Adrenal gland (tissue), 12 donors: ENCODE measurements around the gene MLLT3. TPM values are rescaled to one million over a fixed set of nuclear protein-coding genes. Genes with fewer than 3 reads are reported as not detected.

Experiments
- DNase-seq, 7 donors: peaks; one replicate each; pipeline ENCODE4 v3.0.0-alpha.2; 2019 to 2020
- H3K27ac ChIP-seq, 5 donors: fragments of 200-600 bp; sonication (generic) in 4 of 5; 1 replicate in 3 of 5; 2 replicates in 2 of 5; pipeline versions ENCODE4 v1.5.1 to v1.8.0; 2016 to 2020; ENCODE audit warnings: mild to moderate bottlenecking in 1 of 5
- H3K27me3 ChIP-seq: fragments of 200-600 bp; 2 replicates; pipeline ENCODE4 v1.8.0; 2021
- H3K36me3 ChIP-seq, 2 donors: fragments of 200-600 bp; replicated peaks in 1 of 2; 1 replicate in 1 of 2; 2 replicates in 1 of 2; pipeline versions ENCODE4 v1.5.1 to v1.8.0; 2018 to 2022
- H3K4me1 ChIP-seq, 2 donors: fragments of 200-600 bp; replicated peaks in 1 of 2; 1 replicate in 1 of 2; 2 replicates in 1 of 2; pipeline versions ENCODE4 v1.5.1 to v1.8.0; 2018 to 2021
- H3K4me3 ChIP-seq, 4 donors: fragments of 200-600 bp; sonication (generic) in 3 of 4; one replicate each; pipeline ENCODE4 v1.5.1; 2016 to 2018
- H3K9me3 ChIP-seq, 3 donors: fragments of 200-600 bp; sonication (generic) in 1 of 3; replicated peaks in 1 of 3; 1 replicate in 2 of 3; 2 replicates in 1 of 3; pipeline versions ENCODE4 v1.5.1 to v1.8.0; 2016 to 2021
- POLR2A ChIP-seq, 2 donors: fragments of 450-650 bp; IDR thresholded peaks; one replicate each; pipeline ENCODE4 v1.6.1; 2017; ENCODE audit warnings: antibody characterized with exemption in 2 of 2, mild to moderate bottlenecking in 2 of 2, moderate library complexity in 1 of 2
- WGBS, 4 donors: extraction: QIAGEN DNeasy Blood & Tissue Kit in 2 of 4; methylation state at CpG; one replicate each; pipeline versions ENCODE4 v1.1.5 to v1.1.7; 2013 to 2017; 5-methylcytosine and 5-hydroxymethylcytosine counted together
- intact Hi-C, 2 donors: fragments of 100-400 bp; cut with DNase I; formaldehyde crosslinking; loops; one replicate each; pipeline versions ENCODE4 v1.14.1 to v1.15.0; 2022 to 2023
- polyA plus RNA-seq, 3 donors: library from polyadenylated mRNA; stranded (reverse); fragments of 200-250 nt in 2 of 3; fragments of 350-450 nt in 1 of 3; fragmentation: Illumina TruSeq in 1 of 3; extraction: RNeasy Lipid Tissue Mini Kit (QIAGEN cat#74804) in 1 of 3; gene quantifications; one replicate each; pipeline ENCODE4 v1.2.3, GENCODE V29; 2013 to 2014
- total RNA-seq, 9 donors: library from RNA; depleted of rRNA in 4 of 9; stranded (reverse); fragments of >200 nt in 4 of 9; fragments of 120-200 nt in 1 of 9; fragmentation: NEBNext Ultra II Directional in 1 of 9; extraction: Animal tissue kit (Norgen Biotek cat#: 25700) in 1 of 9; gene quantifications; one replicate each; pipeline versions ENCODE4 v1.1.0 to v1.2.4, GENCODE V29; 2013 to 2023
- TF ChIP-seq, protein P1 (sequence below), 6 experiments: fragments of 450-650 bp in 4 of 6; fragments of 200-600 bp in 2 of 6; sonication (generic) in 1 of 6; IDR thresholded peaks; 1 replicate in 5 of 6; 2 replicates in 1 of 6; pipeline versions ENCODE4 v1.5.1 to v1.8.0; 2016 to 2021; ENCODE audit warnings: antibody characterized with exemption in 6 of 6, mild to moderate bottlenecking in 2 of 6, moderate library complexity in 1 of 6
- donor health status: healthy with polysubstance abuse.
- donor health status: Bipolar disorder and iron deficiency.
- donor health status: DM: yes; HTN: yes; CAD: no.
- donor health status: DM: no; HTN: no; CAD: no.
- donor health status: DM: no; HTN: no; CAD: no.
- donor health status: DM: yes; HTN: yes; CAD: no.

MLLT3 gene
- total and polyA plus RNA-seq, 12 donors: 11.0 to 37.7 (median 17.9) TPM

DNA sequence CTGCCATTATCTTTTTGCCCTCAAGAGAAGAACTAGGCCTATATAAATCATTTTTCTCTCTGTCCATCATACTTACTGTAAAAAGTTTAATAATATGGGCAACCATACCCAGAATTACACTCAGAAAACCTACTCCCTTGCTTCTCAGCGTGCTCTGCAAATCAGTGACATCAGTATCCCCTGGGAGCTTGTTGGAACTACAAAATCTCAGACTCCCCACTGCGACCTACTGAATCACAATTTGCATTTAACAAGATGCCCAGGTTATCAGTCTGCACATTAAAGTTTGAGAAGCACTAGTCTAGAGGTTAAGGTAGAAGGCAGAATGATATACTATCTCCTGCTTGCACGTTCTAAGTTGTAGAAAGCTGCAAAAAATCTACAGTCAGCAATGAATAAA, 127.2 kb downstream of the MLLT3 start:
- H3K9me3 ChIP-seq: no peaks in the 10 kb centered on the region
- H3K4me1 ChIP-seq: no peaks in the 10 kb centered on the region
- no peak overlapping the region for H3K4me3 ChIP-seq
- no peak for TF ChIP-seq POLR2A (IDR thresholded peaks at IDR 0.05)
- TF ChIP-seq, protein P1, sequence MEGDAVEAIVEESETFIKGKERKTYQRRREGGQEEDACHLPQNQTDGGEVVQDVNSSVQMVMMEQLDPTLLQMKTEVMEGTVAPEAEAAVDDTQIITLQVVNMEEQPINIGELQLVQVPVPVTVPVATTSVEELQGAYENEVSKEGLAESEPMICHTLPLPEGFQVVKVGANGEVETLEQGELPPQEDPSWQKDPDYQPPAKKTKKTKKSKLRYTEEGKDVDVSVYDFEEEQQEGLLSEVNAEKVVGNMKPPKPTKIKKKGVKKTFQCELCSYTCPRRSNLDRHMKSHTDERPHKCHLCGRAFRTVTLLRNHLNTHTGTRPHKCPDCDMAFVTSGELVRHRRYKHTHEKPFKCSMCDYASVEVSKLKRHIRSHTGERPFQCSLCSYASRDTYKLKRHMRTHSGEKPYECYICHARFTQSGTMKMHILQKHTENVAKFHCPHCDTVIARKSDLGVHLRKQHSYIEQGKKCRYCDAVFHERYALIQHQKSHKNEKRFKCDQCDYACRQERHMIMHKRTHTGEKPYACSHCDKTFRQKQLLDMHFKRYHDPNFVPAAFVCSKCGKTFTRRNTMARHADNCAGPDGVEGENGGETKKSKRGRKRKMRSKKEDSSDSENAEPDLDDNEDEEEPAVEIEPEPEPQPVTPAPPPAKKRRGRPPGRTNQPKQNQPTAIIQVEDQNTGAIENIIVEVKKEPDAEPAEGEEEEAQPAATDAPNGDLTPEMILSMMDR (IDR thresholded peaks at IDR 0.05): no peak
- H3K36me3 ChIP-seq: no peaks in the 10 kb centered on the region
- WGBS, 4 donors: 67 to 89% (median 79%) methylated on average over 3 of the region's 3 CpGs
- intact Hi-C loops: no loop called here
- H3K27ac ChIP-seq: no peak overlapping the region
- no peaks in the 10 kb centered on the region for H3K27me3 ChIP-seq
- no peak for DNase-seq

DNA sequence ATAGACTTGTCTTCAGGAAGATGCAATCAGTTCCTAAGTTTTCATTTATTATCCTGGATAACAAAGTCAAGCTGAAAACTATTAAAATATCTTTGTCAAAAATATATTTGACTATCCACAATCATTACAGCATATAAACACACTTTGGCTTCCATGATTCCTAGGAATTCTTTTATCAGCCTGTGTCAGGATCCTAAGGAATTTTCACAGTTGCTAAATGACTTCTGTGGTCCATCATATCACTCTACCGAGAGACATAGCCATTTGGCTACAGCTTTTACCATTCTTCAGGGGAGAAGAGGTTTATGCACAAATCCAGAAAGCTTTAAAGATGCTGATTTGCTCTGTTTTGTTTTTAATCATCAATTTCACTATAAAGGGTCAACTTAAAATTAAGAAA, 128.3 kb downstream of the MLLT3 start:
- Histone ChIP-seq H3K9me3 (no peaks in the 10 kb centered on the region), H3K4me1 (no peaks in the 10 kb centered on the region), H3K36me3 (no peaks in the 10 kb centered on the region), H3K4me3 (no peak overlapping the region), H3K27ac (no peak overlapping the region), H3K27me3 (no peaks in the 10 kb centered on the region)
- 72 to 93% (median 89%) methylated on average over 1 of the region's 1 CpG for WGBS, 4 donors
- intact Hi-C loops: no loop called here
- no peak for DNase-seq
- TF ChIP-seq, protein P1 (IDR thresholded peaks at IDR 0.05): no peak
- no peak for TF ChIP-seq POLR2A (IDR thresholded peaks at IDR 0.05)

DNA sequence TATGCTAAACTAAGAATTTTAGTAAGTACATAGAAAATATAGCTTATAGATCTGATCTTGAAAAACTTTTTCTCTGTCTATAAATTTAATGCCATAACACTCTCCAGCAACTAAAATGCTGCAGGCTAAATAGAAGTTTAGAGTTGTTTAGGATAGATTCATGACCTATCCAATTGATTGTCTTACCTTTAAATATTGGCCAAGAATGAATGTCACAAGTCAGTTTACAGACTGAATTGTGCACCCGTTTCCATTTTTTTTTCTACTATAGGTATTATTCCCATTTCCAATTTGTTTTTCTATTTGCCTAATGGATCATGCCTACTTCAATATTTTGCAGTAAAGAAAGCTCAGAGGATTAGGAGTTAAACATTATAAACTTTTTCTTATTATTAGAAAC, 129.5 kb downstream of the MLLT3 start:
- TF ChIP-seq, protein P1 (IDR thresholded peaks at IDR 0.05): no peak
- TF ChIP-seq POLR2A (IDR thresholded peaks at IDR 0.05): no peak
- 83 to 91% (median 90%) methylated on average over 1 of the region's 1 CpG for WGBS, 4 donors
- Histone ChIP-seq H3K4me1 (no peaks in the 10 kb centered on the region), H3K27ac (no peak overlapping the region), H3K9me3 (no peaks in the 10 kb centered on the region), H3K36me3 (no peaks in the 10 kb centered on the region), H3K4me3 (no peak overlapping the region), H3K27me3 (no peaks in the 10 kb centered on the region)
- intact Hi-C loops: no loop called here
- DNase-seq: no peak

DNA sequence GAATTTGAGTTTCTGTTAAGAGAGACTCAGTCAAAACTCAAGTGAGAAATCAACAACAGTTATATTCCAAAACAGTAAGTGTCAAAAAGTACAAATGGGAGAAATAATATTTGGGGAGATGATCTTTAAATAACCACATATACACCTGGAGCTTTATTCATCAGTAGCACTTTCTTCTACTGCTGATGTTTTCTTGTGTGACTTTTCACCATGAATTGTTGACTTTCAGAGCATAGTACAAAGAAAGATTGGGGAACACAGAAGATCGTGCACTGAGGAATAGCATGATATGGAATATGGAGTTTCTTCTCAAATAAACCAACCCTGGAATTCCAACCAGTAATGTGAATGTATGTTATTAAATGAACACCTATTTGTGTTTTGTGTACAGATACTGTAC, 130.7 kb downstream of the MLLT3 start:
- intact Hi-C loops: no loop called here
- TF ChIP-seq POLR2A (IDR thresholded peaks at IDR 0.05): no peak
- TF ChIP-seq, protein P1 (IDR thresholded peaks at IDR 0.05): no peak
- 90 to 100% (median 94%) methylated on average over 1 of the region's 1 CpG for WGBS, 4 donors

More for the DNA sequence above, 130.7 kb downstream of the MLLT3 start:
- no peak overlapping the region for H3K4me3 ChIP-seq
- H3K4me1 ChIP-seq: no peaks in the 10 kb centered on the region
- no peaks in the 10 kb centered on the region for H3K36me3 ChIP-seq
- H3K9me3 ChIP-seq: no peaks in the 10 kb centered on the region
- H3K27ac ChIP-seq: no peak overlapping the region
- DNase-seq: no peak
- no peaks in the 10 kb centered on the region for H3K27me3 ChIP-seq
